Measurements from ENCODE around the gene GSDMA.

Gene GSDMA, protein sequence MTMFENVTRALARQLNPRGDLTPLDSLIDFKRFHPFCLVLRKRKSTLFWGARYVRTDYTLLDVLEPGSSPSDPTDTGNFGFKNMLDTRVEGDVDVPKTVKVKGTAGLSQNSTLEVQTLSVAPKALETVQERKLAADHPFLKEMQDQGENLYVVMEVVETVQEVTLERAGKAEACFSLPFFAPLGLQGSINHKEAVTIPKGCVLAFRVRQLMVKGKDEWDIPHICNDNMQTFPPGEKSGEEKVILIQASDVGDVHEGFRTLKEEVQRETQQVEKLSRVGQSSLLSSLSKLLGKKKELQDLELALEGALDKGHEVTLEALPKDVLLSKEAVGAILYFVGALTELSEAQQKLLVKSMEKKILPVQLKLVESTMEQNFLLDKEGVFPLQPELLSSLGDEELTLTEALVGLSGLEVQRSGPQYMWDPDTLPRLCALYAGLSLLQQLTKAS

DNA sequence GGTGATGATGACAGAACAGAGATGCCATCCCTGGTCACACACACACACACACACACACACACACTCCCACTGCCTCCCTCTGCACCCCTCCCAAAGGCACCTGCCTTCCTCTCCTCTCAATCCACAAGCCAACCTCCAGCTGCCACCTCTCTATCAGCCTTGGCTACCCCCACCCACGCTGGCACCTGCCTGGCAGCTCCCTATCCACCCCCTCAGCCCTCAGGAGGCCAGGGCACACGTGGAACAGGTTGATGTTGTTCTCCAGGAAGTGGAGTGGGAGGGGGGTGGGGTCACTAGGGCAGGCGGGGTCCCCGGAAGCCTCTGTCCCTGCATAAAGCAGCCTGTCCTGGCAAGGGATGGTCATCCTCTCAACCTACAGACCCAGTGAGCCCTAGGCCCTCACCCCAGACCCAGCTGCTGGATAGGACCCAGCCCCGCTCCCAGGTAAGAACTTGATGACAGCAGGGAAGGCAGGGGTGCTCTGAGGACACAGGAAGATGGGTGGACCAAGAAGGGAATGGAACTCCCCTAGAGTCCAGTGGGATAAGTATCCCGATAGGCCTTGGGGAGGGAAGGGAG is at the start of gene GSDMA:
Gene GSDMA, plus strand, starts transcription at position 363 of the 579 bp plus-strand sequence. CDS start 2,684 bp downstream, outside the sequence.
- H3K4me3 ChIP-seq (ENCODE audit: low read depth, low read length), result no peak within 1 kb of the TSS

DNA sequence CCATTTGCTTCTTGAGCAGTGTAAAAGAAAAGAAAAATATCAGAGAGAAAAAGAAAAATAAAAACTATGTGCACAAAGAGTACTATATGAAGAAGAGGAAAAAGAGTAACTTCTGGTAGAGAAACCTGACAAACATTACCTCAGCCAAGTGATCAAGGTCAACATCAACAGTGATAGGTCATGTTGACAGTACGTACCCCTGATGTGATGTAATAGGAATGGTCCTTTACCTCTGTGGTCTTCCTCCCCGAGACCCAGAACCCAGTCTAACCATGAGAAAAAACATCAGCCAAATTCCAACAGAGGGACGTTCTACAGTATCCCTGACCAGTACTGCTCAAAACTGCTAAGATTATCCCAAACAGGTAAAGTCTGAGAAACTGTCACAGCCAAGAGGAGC is 48.8 kb upstream of the GSDMA start:
- no peak overlapping the region for H3K4me3 ChIP-seq (ENCODE audit: low read depth, low read length)

DNA sequence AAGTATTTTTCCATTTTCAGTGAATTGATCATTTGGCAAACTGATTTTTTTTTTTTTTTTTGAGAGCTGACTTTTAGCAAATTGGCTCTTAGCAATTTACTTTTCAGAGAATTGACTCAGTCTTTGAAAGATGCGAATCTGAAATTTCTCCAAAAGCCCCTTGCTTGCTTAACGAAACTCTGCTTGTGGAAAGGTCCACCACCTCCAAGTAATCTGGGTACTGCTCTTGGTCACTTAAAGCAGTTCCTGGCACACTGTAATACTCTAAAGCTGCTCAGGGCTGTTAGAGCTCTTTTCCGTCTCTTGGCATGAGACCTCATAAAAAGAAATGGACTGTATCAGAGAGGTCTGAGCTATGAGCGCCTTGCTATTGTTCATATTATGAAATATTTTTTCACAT is 47.2 kb upstream of the GSDMA start:
- H3K4me3 ChIP-seq (ENCODE audit: low read depth, low read length), result no peak overlapping the region

DNA sequence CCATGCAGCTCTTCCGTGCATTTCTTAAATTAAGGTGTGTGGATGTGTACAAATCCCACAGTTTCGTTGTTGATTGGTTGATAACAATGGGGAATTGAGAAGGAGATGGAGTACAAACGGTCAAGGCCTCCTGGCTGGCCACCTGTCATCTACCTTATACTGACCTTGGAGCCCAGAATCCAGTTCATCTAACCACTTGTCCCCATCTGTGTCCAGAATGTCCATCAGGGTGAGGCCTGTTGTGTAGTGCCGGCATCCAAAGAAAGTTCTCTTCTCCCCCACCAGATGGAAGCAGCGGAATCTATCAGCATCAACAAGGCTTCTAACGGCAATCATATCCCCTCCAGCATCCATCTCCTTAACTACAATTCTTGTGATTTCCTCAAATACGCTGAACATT is 45.9 kb upstream of the GSDMA start:
- H3K4me3 ChIP-seq (ENCODE audit: low read depth, low read length), result no peak overlapping the region

DNA sequence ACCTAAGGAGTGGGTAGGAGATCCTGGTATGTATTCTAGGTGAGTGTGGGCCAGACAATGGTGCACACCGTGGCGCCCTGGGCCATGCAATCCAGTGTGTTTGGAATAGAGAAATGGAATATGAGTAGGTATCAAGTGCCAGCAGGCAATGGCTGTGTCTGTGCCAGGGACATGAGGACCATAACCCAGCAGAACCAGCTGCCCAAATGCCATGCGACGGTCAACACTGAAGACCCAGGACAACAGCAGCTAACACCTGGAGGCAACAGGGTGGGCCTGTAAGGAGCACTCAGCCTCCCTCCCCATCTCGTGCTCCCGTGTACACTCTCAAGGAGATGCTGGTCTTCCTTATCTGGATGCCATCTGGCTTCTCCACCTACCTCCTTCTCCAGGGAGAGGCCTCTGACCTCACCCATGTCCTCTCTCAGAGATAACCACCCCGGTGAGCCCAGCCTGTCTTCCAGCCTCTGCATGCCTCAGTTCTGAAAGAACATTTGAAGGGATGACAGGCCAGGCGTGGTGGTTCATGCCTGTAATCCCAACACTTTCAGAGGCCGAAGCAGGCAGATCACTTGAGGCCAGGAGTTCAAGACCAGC is 43.6 kb upstream of the GSDMA start:
- no peak overlapping the region for H3K4me3 ChIP-seq (ENCODE audit: low read depth, low read length)

DNA sequence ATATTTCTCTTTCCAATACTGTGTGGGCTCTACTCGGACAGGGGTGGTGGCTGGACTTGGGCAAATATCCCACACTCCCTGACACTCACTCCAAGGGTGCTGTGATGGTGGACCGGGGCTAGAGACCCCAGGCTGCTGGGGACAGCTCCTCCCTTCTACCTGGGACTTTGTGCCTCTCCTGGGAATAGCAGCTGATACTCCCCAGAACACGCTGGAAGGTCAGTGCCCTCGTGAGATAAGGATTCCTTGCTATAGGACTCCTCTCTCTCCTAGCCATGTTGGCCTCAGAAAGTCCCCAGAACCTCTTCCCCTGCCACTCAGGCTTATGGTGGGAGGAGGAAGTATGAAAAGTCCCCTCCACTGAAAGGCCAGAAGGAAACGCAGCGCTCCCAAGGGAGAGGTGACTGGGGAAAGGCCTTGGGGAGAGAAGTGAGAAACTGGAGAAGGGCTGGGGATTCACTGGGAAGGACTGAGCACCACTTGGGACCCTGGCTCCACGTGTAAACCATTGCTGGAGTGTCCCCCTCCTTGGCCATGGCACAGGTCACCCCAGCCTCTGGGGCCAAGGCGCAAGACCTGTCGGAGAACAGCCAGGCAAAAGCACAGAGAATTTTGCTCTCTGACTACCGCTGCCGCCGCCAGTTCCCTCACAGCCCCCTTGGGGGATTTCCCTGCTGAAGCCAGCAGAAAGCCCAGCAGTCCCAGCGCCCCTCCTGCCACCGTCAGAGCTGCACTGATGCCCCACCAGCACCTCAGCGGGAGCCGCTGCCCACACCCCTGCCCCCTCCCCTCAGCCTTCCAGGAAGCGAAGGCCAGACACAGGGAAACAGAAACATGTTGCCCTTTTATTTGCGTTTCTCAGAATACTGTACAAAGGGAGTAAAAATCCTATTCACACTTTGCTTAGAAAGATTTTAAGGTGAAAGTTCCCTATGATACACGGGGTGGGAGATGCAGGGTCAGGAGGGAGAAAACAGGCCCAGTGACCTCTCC is 42.3 kb upstream of the GSDMA start:
- H3K4me3 ChIP-seq (ENCODE audit: low read depth, low read length), result no peak overlapping the region

DNA sequence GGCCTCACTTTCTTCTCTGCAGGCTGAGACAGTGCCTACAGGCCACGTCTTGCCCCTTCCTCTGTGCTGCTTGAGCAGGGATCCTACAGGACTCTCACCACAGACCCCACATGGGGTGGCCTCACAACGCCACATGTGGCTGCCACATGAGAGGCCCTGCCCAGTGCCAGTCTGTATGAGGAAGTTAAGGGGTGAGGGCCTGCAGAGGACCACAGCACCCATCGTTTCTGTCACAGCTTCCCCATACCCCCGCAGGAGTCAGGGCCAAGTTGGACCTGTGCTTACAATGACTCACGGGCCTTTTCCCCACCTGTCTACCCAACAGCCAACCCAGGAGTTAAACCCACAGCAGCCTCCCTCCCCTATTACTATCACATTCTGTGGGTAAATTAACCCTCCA is 41.5 kb upstream of the GSDMA start:
- no peak overlapping the region for H3K4me3 ChIP-seq (ENCODE audit: low read depth, low read length)

DNA sequence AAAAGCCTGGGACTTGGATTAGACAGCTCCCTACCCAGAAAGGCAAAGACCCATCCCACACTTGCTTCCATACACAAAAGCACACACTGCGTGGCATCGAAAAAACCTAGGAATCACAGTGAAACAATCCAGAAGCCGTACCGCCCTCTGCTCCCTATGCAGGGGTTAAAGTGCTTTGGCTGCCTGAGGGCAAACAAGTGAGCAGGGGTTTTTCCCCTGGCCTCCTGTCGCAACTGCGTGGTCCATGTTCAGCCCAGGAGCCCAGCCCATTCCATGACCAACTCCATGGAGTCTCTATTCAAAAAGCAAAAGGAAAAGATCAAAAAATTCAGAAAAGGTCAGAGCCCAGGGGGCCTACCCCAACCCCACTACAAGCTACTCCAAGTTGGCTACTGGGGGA is 40.8 kb upstream of the GSDMA start:
- no peak overlapping the region for H3K4me3 ChIP-seq (ENCODE audit: low read depth, low read length)

DNA sequence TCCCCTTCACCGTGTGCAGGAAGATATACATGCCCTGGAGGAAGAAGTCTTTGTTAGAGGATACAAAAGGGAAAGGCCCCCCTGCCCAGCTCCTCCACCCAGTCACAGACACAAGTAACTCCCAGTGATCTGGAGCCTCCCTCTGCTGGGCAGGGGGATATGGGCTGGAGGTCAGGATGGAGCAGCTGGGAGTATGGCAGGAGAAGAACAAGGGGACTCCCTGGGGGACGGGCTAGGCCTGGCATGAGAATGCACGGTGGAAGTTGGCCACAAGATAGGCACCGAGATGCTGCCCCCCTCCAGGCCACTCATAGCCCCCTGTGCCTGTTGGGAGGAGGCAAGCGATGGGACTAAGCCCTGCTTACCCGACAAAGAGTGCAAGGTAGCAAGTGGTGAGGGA is 39.6 kb upstream of the GSDMA start:
- H3K4me3 ChIP-seq (ENCODE audit: low read depth, low read length), result no peak overlapping the region

DNA sequence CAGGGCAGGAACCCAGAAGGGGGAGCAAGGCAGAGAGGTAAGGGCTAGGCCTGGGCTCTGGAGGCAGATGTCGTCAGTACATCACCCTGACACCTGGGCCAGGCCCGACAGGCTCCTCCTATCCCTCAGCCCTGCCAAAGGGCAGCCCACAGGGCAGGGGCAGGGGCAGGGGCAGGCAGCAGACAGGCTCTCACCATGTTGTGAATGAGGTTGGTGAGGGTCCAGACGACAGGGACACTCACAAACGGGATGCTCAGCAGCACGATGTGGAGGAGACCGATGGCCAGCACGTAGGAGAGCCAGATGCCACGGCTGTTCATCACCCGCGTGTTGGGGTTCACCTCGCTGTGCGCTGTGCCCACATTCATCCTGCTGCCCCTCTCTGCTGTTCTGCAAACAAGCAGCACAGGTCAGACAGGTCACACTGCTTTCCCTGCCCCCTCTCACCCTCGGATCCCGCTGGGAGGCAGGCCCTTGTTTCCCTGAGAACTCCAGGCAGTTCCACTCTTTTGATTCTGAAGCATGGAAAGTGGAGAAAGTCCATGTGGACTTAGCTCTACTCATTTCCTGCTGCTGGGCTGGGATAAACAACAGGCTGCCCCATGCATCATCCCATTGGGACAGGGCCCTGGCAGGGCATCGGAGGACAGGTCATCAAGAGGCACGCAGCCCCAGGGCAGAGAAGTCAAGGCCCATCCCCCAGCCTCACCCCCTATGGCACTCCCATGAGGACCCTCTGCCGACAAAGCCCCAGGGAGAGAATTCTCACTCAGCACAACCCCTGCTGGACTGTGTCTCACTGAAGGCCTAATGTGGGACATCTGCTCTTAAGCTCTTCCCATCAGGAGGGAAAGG is 38.7 kb upstream of the GSDMA start:
- H3K4me3 ChIP-seq (ENCODE audit: low read depth, low read length), result no peak overlapping the region

DNA sequence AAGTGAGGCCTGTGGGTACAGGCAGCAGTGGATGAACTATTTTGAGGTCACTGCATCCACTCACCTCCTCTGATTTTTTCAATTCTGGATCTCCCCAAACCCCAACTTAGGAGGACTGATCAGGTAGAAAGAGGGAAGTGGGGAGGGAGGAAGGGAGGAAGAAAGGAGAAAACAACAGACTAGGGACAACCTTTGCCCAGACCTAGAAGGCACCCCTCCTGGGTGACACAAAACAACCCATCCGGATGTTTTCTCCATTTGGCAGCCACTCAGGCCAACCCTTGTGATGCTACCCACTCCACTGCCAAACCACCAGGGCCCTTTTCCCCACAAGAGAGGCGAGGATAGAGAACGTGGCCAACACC is 38.1 kb upstream of the GSDMA start:
- no peak overlapping the region for H3K4me3 ChIP-seq (ENCODE audit: low read depth, low read length)

DNA sequence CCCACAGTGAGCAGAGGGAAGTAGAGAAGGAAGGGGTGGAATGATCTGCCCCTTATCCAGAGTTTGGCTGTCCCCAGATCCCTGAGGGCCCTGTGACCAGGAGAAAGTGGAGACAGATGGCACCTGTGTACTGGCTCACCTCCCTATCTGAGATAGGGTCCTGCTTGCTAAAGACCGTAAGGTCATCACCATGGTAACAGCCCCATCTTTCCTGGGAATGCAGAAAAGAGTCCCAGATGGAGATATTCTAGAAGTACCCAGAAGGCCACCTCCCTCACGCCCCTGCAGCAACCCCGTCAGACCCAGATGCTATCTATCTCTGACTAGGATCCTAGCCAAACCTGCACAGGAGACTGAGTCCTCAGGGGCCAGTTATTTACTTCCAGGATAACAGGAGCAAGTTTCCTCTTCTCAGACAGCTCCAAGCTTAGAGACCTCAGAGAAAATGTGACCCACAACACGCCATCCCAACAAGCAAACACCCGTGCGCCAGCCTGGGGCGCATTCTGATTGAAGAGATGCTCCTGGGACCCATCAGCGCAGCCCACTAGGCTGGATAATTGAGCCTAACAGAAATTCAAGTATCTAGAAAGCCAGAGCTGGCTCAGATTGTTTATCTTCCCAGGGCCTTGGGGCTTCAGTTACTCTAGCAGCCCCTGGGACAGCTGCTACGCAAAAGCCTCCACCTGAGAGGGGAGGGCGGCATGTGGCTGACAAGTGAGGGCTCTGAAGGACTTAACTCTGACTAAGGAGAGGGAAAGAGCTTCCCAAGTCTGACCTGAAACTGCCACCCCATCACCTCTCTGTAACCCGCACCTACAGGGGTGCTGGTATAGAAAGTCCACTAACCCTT is 37.3 kb upstream of the GSDMA start:
- H3K4me3 ChIP-seq (ENCODE audit: low read depth, low read length), result no peak overlapping the region

DNA sequence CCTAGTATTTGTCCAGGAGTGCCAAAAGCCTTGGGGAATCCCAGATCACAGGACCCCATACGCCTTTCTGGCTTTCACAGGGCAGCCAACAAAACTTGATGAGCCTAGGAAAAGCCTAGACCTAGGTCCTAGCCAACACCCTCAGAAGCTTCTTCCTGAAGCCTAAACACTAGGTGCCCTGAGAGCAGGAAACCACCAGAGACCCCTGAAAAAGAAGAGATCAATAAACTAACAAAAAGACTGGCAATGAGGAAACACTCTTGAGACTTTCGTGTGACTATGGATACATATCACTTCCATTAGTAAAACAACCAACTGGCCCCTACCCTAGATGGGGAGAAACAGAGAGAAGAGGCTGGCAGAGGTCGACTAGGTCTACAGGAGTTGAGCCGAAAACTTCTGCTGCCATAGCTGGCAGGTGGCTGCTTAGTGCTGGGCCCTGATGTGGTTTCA is 36.6 kb upstream of the GSDMA start:
- peak overlapping the region; percentile 75 for H3K4me3 ChIP-seq (ENCODE audit: low read depth, low read length)

DNA sequence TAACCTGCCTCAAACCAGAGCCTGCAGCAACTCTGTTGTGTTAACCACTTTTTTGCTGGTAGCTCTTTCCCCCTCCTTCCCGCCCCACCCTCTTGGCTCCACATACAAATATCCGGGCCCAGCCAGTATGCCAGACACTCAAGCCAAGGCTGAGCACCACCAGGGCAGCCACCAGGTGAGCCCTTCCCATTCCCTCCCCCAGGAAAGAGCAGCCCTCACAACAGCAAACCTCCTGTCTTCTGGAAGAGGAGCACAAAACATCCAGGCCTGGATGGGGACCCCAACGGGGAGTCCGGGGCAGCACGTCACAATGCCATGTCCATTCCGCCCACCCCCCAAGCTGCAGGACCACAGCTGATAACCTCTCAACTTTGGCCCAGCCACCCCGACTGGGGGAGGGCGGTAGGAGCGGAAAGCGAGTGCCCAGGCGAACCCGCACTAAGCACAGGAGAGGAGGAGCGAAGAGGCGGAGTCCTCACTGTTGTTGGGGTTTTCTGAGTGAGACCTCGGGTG is 36.2 kb upstream of the GSDMA start:
- H3K4me3 ChIP-seq (ENCODE audit: low read depth, low read length), result peak overlapping the region; percentile 75

DNA sequence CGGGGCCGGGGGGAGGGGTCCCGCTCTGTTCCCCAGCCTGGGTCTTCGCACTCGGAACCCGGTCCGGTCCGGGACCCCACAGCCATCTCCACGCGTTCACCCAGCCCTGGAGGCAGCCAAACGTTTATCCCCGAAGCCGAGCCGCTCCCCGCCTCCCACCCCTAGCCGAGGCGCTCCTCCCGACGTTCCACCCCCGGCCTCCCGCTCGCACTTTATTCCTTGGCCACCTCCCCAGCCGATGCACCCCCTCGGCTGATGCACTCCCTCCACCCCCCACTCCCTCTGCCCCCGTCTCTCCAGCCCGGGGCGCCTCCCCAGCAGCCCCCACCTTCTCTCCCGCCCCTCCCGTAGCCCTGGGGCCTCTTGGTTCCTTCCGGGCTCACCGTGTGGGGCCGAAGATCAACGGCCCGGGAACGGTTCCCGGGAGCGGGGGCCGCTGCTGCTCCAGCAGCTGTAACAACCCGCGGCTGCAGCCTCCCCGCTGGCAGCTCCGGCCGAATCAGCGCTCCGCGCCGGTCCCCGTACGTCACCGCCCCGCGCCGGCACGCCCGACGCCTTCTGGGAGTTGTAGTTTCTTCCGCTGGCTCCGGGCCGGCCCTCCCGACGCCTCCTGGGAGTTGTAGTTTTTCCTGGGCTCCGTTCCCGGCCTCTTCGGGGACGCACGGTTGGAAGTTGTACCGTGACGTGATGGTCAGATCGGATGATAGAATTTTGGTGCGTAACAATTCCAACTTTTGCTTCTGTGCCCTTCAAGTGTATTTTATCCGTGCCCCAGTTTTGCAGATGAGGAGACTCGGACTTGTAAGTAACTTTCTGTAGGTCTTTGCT is 35.5 kb upstream of the GSDMA start, which contains the start of the genes LRRC3C and ORMDL3:
Gene LRRC3C, plus strand, starts transcription at position 632 of the 828 bp plus-strand sequence. CDS start 13,792 bp downstream, outside the sequence.
Gene ORMDL3, minus strand, starts transcription at position 501 of the 828 bp plus-strand sequence. CDS start 3,398 bp downstream, outside the sequence.
- H3K4me3 ChIP-seq (ENCODE audit: low read depth, low read length), result peak within 1 kb of the TSS; percentile 75

DNA sequence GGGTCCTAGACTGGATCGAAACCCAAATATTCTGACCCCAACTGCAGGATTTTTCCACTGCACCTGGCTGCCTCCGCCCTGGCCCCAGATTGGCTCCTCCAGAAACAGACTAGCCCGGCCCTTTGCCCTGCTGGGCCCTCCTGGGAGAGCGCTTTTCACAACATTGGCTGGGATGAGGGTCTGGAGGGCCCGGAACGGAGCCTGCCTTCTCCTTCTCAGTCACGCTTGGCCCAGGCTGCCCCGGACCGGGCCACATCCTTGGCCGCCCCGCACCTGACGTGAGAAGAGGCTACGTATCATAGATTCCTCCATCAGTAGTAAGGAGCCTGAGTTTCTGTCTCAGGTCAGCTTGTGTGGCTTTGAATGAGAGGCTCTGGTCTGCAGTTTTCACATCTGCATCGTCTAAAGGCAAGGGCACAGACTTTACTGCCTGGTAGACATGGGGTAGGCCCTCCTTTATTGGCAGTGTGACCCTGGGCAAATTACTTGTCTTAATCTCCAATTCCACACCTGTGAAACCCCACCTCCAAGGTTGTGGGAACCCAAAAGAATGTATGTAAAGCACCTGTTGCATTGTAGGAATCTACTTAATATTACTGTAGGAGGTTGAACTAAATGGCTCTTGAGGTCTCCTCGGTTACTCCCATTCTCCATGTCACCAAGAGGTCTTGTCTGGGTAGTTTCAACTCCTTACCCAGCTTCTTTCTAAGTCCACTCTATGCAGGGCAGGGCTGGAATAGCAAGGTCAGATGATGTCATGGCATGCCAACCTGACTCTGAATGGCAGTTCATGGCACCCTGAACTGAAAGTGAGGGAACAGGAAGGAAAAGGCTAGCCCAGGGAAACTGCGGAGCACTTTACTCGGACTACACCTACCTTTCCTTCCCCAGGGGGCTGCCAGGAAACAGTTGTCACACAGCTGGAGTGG is 34.6 kb upstream of the GSDMA start:
- H3K4me3 ChIP-seq (ENCODE audit: low read depth, low read length), result peak overlapping the region; percentile 75

All from iPS-11a (cell line).